Stimulated activated CD8-positive, alpha-beta memory T cell treated with anti-CD3 and anti-CD28 coated beads, Interleukin-15, amount 100 ng/mL, for 4 hours (primary cell): ENCODE measurements around the gene SNX33.
"Not testable (repeated sequence)": the region's sequence is repeated elsewhere in the genome, so short reads cannot be mapped to it uniquely, and the experiment has no call there.

Experiments
- DNase-seq, 2 donors: peaks; one replicate each; pipeline ENCODE4 v3.0.0-alpha.2; 2020; ENCODE audit warnings: low read depth in 2 of 2

Gene SNX33

GRCh38 chr15:75699961-75700874 lies 52.5 kb downstream of the SNX33 start:
- DNase-seq: not testable (repeated sequence)

- DNase-seq: not testable (repeated sequence)
Observed at GRCh38 chr15:75701071-75702003, 53.6 kb downstream of the SNX33 start.

GRCh38 chr15:75702436-75702835 lies 54.7 kb downstream of the SNX33 start:
- DNase-seq: no peak

GRCh38 chr15:75703440-75704262 lies 55.9 kb downstream of the SNX33 start:
- DNase-seq: not testable (repeated sequence)

GRCh38 chr15:75704263-75704615 lies 56.5 kb downstream of the SNX33 start:
- DNase-seq: no peak

- no peak for DNase-seq
Observed at GRCh38 chr15:75704618-75705017, 56.9 kb downstream of the SNX33 start.

GRCh38 chr15:75705375-75705774 lies 57.7 kb downstream of the SNX33 start:
- not testable (repeated sequence) for DNase-seq

- DNase-seq: no peak
Observed at GRCh38 chr15:75705854-75706681, 58.4 kb downstream of the SNX33 start.

- no peak for DNase-seq
Observed at GRCh38 chr15:75706682-75706954, 58.9 kb downstream of the SNX33 start.

- not testable (repeated sequence) for DNase-seq
Observed at GRCh38 chr15:75709458-75709857, 61.7 kb downstream of the SNX33 start.

GRCh38 chr15:75710874-75711273 lies 63.2 kb downstream of the SNX33 start:
- not testable (repeated sequence) for DNase-seq

- DNase-seq: not testable (repeated sequence)
Observed at GRCh38 chr15:75711495-75711894, 63.8 kb downstream of the SNX33 start.
